ENCODE results near the gene AGBL1.

AGBL1 gene

GRCh38 chr15:86079508-86080266 is at the start of gene AGBL1:
AGBL1 (plus strand) TSS chr15:86079871.
- no peak for DNase-seq

GRCh38 chr15:86034904-86035303 is 44.8 kb upstream of the AGBL1 start:
- DNase-seq = no peak

- no peak for DNase-seq
These were observed 43.4 kb upstream of the AGBL1 start for GRCh38 chr15:86036243-86036642.

GRCh38 chr15:86038491-86038890 is 41.2 kb upstream of the AGBL1 start:
- no peak for DNase-seq

GRCh38 chr15:86040356-86041033 is 39.2 kb upstream of the AGBL1 start:
- DNase-seq = no peak

- DNase-seq = no peak
These were observed 38.3 kb upstream of the AGBL1 start for GRCh38 chr15:86041399-86041798.

- DNase-seq = no peak
These were observed 37.4 kb upstream of the AGBL1 start for GRCh38 chr15:86042226-86042625.

GRCh38 chr15:86044981-86045380 is 34.7 kb upstream of the AGBL1 start:
- no peak for DNase-seq

GRCh38 chr15:86054338-86054737 is 25.3 kb upstream of the AGBL1 start:
- no peak for DNase-seq

GRCh38 chr15:86055688-86056087 is 24.0 kb upstream of the AGBL1 start:
- DNase-seq = no peak

- DNase-seq = no peak
These were observed 19.8 kb upstream of the AGBL1 start for GRCh38 chr15:86059851-86060250.

- DNase-seq = no peak
These were observed 19.0 kb upstream of the AGBL1 start for GRCh38 chr15:86060674-86061073.

GRCh38 chr15:86061581-86061980 is 18.1 kb upstream of the AGBL1 start:
- no peak for DNase-seq

GRCh38 chr15:86062646-86063243 is 16.9 kb upstream of the AGBL1 start:
- no peak for DNase-seq

- no peak for DNase-seq
These were observed 16.1 kb upstream of the AGBL1 start for GRCh38 chr15:86063356-86064095.

GRCh38 chr15:86064326-86064725 is 15.3 kb upstream of the AGBL1 start:
- no peak for DNase-seq

- DNase-seq = no peak
These were observed 13.4 kb upstream of the AGBL1 start for GRCh38 chr15:86066174-86066834.

- no peak for DNase-seq
These were observed 6.4 kb upstream of the AGBL1 start for GRCh38 chr15:86073281-86073680.

GRCh38 chr15:86076468-86076867 is 3.2 kb upstream of the AGBL1 start:
- DNase-seq = no peak

GRCh38 chr15:86077070-86077469 is 2.6 kb upstream of the AGBL1 start:
- DNase-seq = no peak

GRCh38 chr15:86080302-86080701 is 631 bp downstream of the AGBL1 start:
- DNase-seq = no peak

- DNase-seq = no peak
These were observed 3.1 kb downstream of the AGBL1 start for GRCh38 chr15:86082619-86083380.

Data from NCI-H510A (cell line).